Adrenal gland (tissue), 12 donors: ENCODE results near the gene ANKRD17. TPM values are rescaled to one million over a fixed set of nuclear protein-coding genes. Genes with fewer than 3 reads are reported as not detected.

Source experiments
- DNase-seq, 7 donors: peaks; one replicate each; pipeline ENCODE4 v3.0.0-alpha.2; 2019 to 2020
- H3K27ac ChIP-seq, 5 donors: fragments of 200-600 bp; sonication (generic) in 4 of 5; 1 replicate in 3 of 5; 2 replicates in 2 of 5; pipeline versions ENCODE4 v1.5.1 to v1.8.0; 2016 to 2020; ENCODE audit warnings: mild to moderate bottlenecking in 1 of 5
- H3K27me3 ChIP-seq: fragments of 200-600 bp; 2 replicates; pipeline ENCODE4 v1.8.0; 2021
- H3K36me3 ChIP-seq, 2 donors: fragments of 200-600 bp; replicated peaks in 1 of 2; 1 replicate in 1 of 2; 2 replicates in 1 of 2; pipeline versions ENCODE4 v1.5.1 to v1.8.0; 2018 to 2022
- H3K4me1 ChIP-seq, 2 donors: fragments of 200-600 bp; replicated peaks in 1 of 2; 1 replicate in 1 of 2; 2 replicates in 1 of 2; pipeline versions ENCODE4 v1.5.1 to v1.8.0; 2018 to 2021
- H3K4me3 ChIP-seq, 4 donors: fragments of 200-600 bp; sonication (generic) in 3 of 4; one replicate each; pipeline ENCODE4 v1.5.1; 2016 to 2018
- H3K9me3 ChIP-seq, 3 donors: fragments of 200-600 bp; sonication (generic) in 1 of 3; replicated peaks in 1 of 3; 1 replicate in 2 of 3; 2 replicates in 1 of 3; pipeline versions ENCODE4 v1.5.1 to v1.8.0; 2016 to 2021
- POLR2A ChIP-seq, 2 donors: fragments of 450-650 bp; IDR thresholded peaks; one replicate each; pipeline ENCODE4 v1.6.1; 2017; ENCODE audit warnings: antibody characterized with exemption in 2 of 2, mild to moderate bottlenecking in 2 of 2, moderate library complexity in 1 of 2
- WGBS, 4 donors: extraction: QIAGEN DNeasy Blood & Tissue Kit in 2 of 4; methylation state at CpG; one replicate each; pipeline versions ENCODE4 v1.1.5 to v1.1.7; 2013 to 2017; 5-methylcytosine and 5-hydroxymethylcytosine counted together
- intact Hi-C, 2 donors: fragments of 100-400 bp; cut with DNase I; formaldehyde crosslinking; loops; one replicate each; pipeline versions ENCODE4 v1.14.1 to v1.15.0; 2022 to 2023
- polyA plus RNA-seq, 3 donors: library from polyadenylated mRNA; stranded (reverse); fragments of 200-250 nt in 2 of 3; fragments of 350-450 nt in 1 of 3; fragmentation: Illumina TruSeq in 1 of 3; extraction: RNeasy Lipid Tissue Mini Kit (QIAGEN cat#74804) in 1 of 3; gene quantifications; one replicate each; pipeline ENCODE4 v1.2.3, GENCODE V29; 2013 to 2014
- total RNA-seq, 9 donors: library from RNA; depleted of rRNA in 4 of 9; stranded (reverse); fragments of >200 nt in 4 of 9; fragments of 120-200 nt in 1 of 9; fragmentation: NEBNext Ultra II Directional in 1 of 9; extraction: Animal tissue kit (Norgen Biotek cat#: 25700) in 1 of 9; gene quantifications; one replicate each; pipeline versions ENCODE4 v1.1.0 to v1.2.4, GENCODE V29; 2013 to 2023
- TF ChIP-seq, protein P1 (sequence below), 6 experiments: fragments of 450-650 bp in 4 of 6; fragments of 200-600 bp in 2 of 6; sonication (generic) in 1 of 6; IDR thresholded peaks; 1 replicate in 5 of 6; 2 replicates in 1 of 6; pipeline versions ENCODE4 v1.5.1 to v1.8.0; 2016 to 2021; ENCODE audit warnings: antibody characterized with exemption in 6 of 6, mild to moderate bottlenecking in 2 of 6, moderate library complexity in 1 of 6
- donor health status: healthy with polysubstance abuse.
- donor health status: Bipolar disorder and iron deficiency.
- donor health status: DM: yes; HTN: yes; CAD: no.
- donor health status: DM: no; HTN: no; CAD: no.
- donor health status: DM: no; HTN: no; CAD: no.
- donor health status: DM: yes; HTN: yes; CAD: no.

ANKRD17 gene
- total and polyA plus RNA-seq, 12 donors: 13.3 to 66.3 (median 51.3) TPM

DNA sequence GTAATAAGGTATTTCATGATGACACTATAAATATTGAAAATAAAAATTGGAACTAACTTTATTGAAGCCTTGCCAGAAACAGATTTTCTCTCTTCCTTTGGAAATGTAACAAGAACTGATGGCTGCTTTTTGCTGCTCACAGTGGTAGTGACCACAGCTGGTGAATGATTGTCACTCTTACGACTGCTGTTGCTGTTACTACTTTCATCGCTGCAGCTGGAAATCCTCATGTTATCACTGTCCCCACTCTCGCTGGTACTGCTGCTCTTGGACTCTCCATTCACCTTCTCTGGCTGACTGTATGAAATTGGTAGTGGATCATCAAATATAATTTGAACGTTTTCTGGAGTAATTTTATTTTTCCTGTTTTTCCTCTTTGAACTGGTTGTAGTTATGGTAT is 160.6 kb downstream of the ANKRD17 start:
- intact Hi-C loops: no loop called here
- H3K4me1 ChIP-seq: no peaks in the 10 kb centered on the region
- no peak for TF ChIP-seq POLR2A (IDR thresholded peaks at IDR 0.05)
- TF ChIP-seq, protein P1, sequence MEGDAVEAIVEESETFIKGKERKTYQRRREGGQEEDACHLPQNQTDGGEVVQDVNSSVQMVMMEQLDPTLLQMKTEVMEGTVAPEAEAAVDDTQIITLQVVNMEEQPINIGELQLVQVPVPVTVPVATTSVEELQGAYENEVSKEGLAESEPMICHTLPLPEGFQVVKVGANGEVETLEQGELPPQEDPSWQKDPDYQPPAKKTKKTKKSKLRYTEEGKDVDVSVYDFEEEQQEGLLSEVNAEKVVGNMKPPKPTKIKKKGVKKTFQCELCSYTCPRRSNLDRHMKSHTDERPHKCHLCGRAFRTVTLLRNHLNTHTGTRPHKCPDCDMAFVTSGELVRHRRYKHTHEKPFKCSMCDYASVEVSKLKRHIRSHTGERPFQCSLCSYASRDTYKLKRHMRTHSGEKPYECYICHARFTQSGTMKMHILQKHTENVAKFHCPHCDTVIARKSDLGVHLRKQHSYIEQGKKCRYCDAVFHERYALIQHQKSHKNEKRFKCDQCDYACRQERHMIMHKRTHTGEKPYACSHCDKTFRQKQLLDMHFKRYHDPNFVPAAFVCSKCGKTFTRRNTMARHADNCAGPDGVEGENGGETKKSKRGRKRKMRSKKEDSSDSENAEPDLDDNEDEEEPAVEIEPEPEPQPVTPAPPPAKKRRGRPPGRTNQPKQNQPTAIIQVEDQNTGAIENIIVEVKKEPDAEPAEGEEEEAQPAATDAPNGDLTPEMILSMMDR (IDR thresholded peaks at IDR 0.05): no peak
- peaks cover 0 to 80% of the 10 kb centered on the region in 2 donors for H3K36me3 ChIP-seq
- no peak overlapping the region for H3K27ac ChIP-seq
- DNase-seq: no peak
- H3K9me3 ChIP-seq: no peaks in the 10 kb centered on the region
- 86 to 89% (median 87%) methylated on average over 4 of the region's 4 CpGs for WGBS, 4 donors
- H3K4me3 ChIP-seq: no peak overlapping the region
- no peaks in the 10 kb centered on the region for H3K27me3 ChIP-seq

DNA sequence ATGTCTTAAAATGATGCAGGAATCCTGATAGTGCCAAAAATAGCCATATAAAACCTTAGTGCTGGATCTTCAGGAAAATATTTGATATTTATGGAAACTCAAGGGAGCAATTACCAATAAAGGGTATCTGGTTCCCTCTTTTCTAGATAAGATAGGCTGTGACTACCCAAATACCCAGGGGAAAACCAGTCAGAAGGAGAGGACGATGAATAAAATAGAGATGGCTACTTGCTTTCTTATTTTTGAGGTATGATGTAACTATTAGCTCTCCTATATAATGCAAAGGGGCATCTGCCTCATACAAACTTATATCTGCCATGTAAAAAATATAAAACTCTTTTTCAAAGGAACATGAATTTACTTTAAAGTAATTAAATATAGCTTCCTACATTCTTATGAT is 165.7 kb downstream of the ANKRD17 start:
- Histone ChIP-seq H3K9me3 (no peaks in the 10 kb centered on the region), H3K27me3 (no peaks in the 10 kb centered on the region), H3K4me3 (no peak overlapping the region), H3K4me1 (no peaks in the 10 kb centered on the region), H3K36me3 (peaks cover 0 to 67% of the 10 kb centered on the region in 2 donors), H3K27ac (no peak overlapping the region)
- intact Hi-C loops: no loop called here
- DNase-seq: no peak
- no peak for TF ChIP-seq POLR2A (IDR thresholded peaks at IDR 0.05)
- TF ChIP-seq, protein P1 (IDR thresholded peaks at IDR 0.05): no peak
- 78 to 96% (median 82%) methylated on average over 1 of the region's 1 CpG for WGBS, 4 donors

DNA sequence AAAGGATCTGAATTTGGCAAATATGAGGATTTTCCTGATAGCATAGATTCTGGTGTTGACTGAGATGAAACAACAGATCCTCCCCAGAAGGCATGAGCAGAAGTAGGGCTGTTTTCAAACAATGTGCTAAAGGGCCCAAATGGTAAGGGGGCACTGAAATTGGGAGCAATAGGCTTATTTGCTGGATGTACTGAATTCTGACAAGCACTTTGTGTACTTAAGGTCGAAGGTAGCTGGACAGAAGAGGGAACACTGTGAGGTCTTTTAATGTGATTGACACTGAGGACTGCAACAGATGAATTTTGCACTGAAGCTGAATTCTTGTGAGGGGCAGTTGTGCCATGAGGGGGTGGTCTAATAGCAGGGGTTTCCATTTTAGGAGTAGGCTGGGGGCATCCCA is 167.9 kb downstream of the ANKRD17 start:
- Histone ChIP-seq H3K9me3 (no peaks in the 10 kb centered on the region), H3K27me3 (no peaks in the 10 kb centered on the region), H3K4me1 (no peaks in the 10 kb centered on the region), H3K4me3 (no peak overlapping the region), H3K36me3 (peaks cover 0 to 54% of the 10 kb centered on the region in 2 donors), H3K27ac (no peak overlapping the region)
- DNase-seq: no peak
- no peak for TF ChIP-seq POLR2A (IDR thresholded peaks at IDR 0.05)
- TF ChIP-seq, protein P1 (IDR thresholded peaks at IDR 0.05): no peak
- intact Hi-C loops: no loop called here
- 95 to 100% (median 100%) methylated on average over 1 of the region's 1 CpG for WGBS, 4 donors

DNA sequence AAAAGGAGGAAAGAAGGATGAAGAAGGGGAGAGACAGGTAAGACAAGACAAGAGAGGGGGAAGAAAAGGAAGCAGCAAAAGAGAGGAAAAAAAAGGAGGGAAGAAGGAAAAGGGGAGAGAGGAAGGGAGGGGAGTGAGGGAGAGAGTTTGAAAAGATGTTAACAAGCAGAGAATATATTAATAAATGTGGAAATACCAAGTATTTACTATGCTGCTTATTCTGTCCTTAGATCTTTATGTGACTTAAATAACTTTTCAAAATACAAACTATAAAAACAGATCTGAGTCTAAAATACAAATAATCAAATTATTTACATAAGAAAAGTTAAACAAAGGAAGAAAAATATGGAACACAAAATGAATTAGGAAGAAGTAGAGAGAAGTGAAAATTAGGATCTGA is 170.7 kb downstream of the ANKRD17 start:
- TF ChIP-seq, protein P1 (IDR thresholded peaks at IDR 0.05): no peak
- TF ChIP-seq POLR2A (IDR thresholded peaks at IDR 0.05): no peak
- Histone ChIP-seq H3K4me1 (no peaks in the 10 kb centered on the region), H3K9me3 (no peaks in the 10 kb centered on the region), H3K4me3 (no peak overlapping the region), H3K27ac (no peak overlapping the region), H3K27me3 (no peaks in the 10 kb centered on the region), H3K36me3 (peaks cover 0 to 44% of the 10 kb centered on the region in 2 donors)
- intact Hi-C loops: loop anchor here in 1 of 2 donors (10.0 kb wide), 1 partner anchor 47 kb away; no protein-coding TSS in a partner anchor
- no peak for DNase-seq
